Activated T-helper 1 cell treated with anti-CD3 and anti-CD28 coated beads, Interleukin-12 subunit alpha, Interleukin-12 subunit beta, Interleukin-2, Interleukin-4 antibody, amounts not matched to agents 30 ng/mL and 10 ng/mL and 1 ng/mL, durations not matched to agents 14 hours and 24 hours and 36 hours (primary cell): Measurements from ENCODE around the gene SPINK1. TPM values are rescaled to one million over a fixed set of nuclear protein-coding genes. Genes with fewer than 3 reads are reported as not detected.
"Not testable (repeated sequence)": the region's sequence is repeated elsewhere in the genome, so short reads cannot be mapped to it uniquely, and the experiment has no call there.

Source experiments
- DNase-seq: peaks from one replicate; pipeline ENCODE4 v3.0.0; 2021; ENCODE audit warnings: low spot score
- H3K27ac Mint-ChIP-seq: one replicate; pipeline ENCODE4 v1.8.0; 2021; ENCODE audit warnings: mild to moderate bottlenecking, mixed read lengths
- H3K27me3 Mint-ChIP-seq: one replicate; pipeline ENCODE4 v1.8.0; 2022; ENCODE audit warnings: mild to moderate bottlenecking, moderate library complexity, mixed read lengths; ENCODE audit not compliant: insufficient read depth
- H3K36me3 Mint-ChIP-seq: one replicate; pipeline ENCODE4 v1.8.0; 2021; ENCODE audit warnings: low read depth, mixed read lengths
- H3K4me1 Mint-ChIP-seq: one replicate; pipeline ENCODE4 v1.8.0; 2021; ENCODE audit warnings: low read depth, mixed read lengths
- H3K4me3 Mint-ChIP-seq: one replicate; pipeline ENCODE4 v1.8.0; 2021; ENCODE audit warnings: mild to moderate bottlenecking, moderate library complexity, mixed read lengths
- H3K9me3 Mint-ChIP-seq: one replicate; pipeline ENCODE4 v1.8.0; 2021; ENCODE audit warnings: mixed read lengths
- intact Hi-C: fragments of 100-400 bp; cut with micrococcal nuclease; formaldehyde crosslinking; loops from one replicate; pipeline ENCODE4 v1.15.1; 2024
- total RNA-seq: library from RNA; stranded (reverse); gene quantifications from 2 replicates; pipeline ENCODE4 v1.2.3, GENCODE V29; 2022

SPINK1 gene
- not detected in 2 replicates for total RNA-seq

GRCh38 chr5:147831465-147831864, at the start of gene SPINK1:
Gene SPINK1, minus strand, starts transcription at chr5:147831671. Its CDS starts 94 bp downstream, at chr5:147831577.
- Mint-ChIP-seq H3K27ac (no peak within 1 kb of the TSS), H3K9me3 (no peaks in the 10 kb centered on the region), H3K27me3 (peaks cover 11% of the 10 kb centered on the region), H3K4me3 (no peak within 1 kb of the TSS), H3K36me3 (no peaks in the 10 kb centered on the region), H3K4me1 (no peaks in the 10 kb centered on the region)
- intact Hi-C loops: no loop called here
- no peak for DNase-seq

GRCh38 chr5:147880487-147880886, 49.0 kb upstream of the SPINK1 start:
- Mint-ChIP-seq H3K4me3 (no peak overlapping the region), H3K9me3 (no peaks in the 10 kb centered on the region), H3K4me1 (no peaks in the 10 kb centered on the region), H3K36me3 (no peaks in the 10 kb centered on the region), H3K27me3 (peaks cover 2% of the 10 kb centered on the region), H3K27ac (no peak overlapping the region)
- intact Hi-C loops: loop anchor here (10.0 kb wide), 1 partner anchor 494 kb away; no protein-coding TSS in a partner anchor
- no peak for DNase-seq

GRCh38 chr5:147879784-147880183, 48.3 kb upstream of the SPINK1 start:
- DNase-seq: no peak
- Mint-ChIP-seq H3K4me3 (no peak overlapping the region), H3K36me3 (no peaks in the 10 kb centered on the region), H3K9me3 (no peaks in the 10 kb centered on the region), H3K4me1 (no peaks in the 10 kb centered on the region), H3K27ac (no peak overlapping the region), H3K27me3 (peaks cover 2% of the 10 kb centered on the region)
- intact Hi-C loops: loop anchor here (10.0 kb wide), 1 partner anchor 495 kb away; no protein-coding TSS in a partner anchor

- Mint-ChIP-seq H3K9me3 (no peaks in the 10 kb centered on the region), H3K36me3 (no peaks in the 10 kb centered on the region), H3K4me1 (no peaks in the 10 kb centered on the region), H3K4me3 (no peak within 1 kb of the TSS), H3K27ac (no peak within 1 kb of the TSS), H3K27me3 (peaks cover 2% of the 10 kb centered on the region)
- intact Hi-C loops: no loop called here
- DNase-seq: no peak
Observed at GRCh38 chr5:147878066-147878759, 46.7 kb upstream of the SPINK1 start, which contains the start of gene SCGB3A2. Gene SCGB3A2, plus strand, starts transcription at chr5:147878711. Its CDS starts 93 bp downstream, at chr5:147878804.

GRCh38 chr5:147876626-147877025, 45.2 kb upstream of the SPINK1 start:
- no peaks in the 10 kb centered on the region for H3K36me3 Mint-ChIP-seq
- no peak for DNase-seq
- H3K4me3 Mint-ChIP-seq: no peak overlapping the region
- no peaks in the 10 kb centered on the region for H3K9me3 Mint-ChIP-seq
- H3K27ac Mint-ChIP-seq: no peak overlapping the region
- H3K27me3 Mint-ChIP-seq: peaks cover 2% of the 10 kb centered on the region
- no peaks in the 10 kb centered on the region for H3K4me1 Mint-ChIP-seq
- intact Hi-C loops: no loop called here

- H3K9me3 Mint-ChIP-seq: no peaks in the 10 kb centered on the region
- H3K4me1 Mint-ChIP-seq: no peaks in the 10 kb centered on the region
- no peak overlapping the region for H3K4me3 Mint-ChIP-seq
- no peak overlapping the region for H3K27ac Mint-ChIP-seq
- H3K36me3 Mint-ChIP-seq: no peaks in the 10 kb centered on the region
- intact Hi-C loops: no loop called here
- H3K27me3 Mint-ChIP-seq: peaks cover 2% of the 10 kb centered on the region
- DNase-seq: no peak
Observed at GRCh38 chr5:147876141-147876540, 44.7 kb upstream of the SPINK1 start.

- Mint-ChIP-seq H3K9me3 (no peaks in the 10 kb centered on the region), H3K4me3 (no peak overlapping the region), H3K27me3 (peaks cover 2% of the 10 kb centered on the region), H3K4me1 (no peaks in the 10 kb centered on the region), H3K36me3 (no peaks in the 10 kb centered on the region), H3K27ac (no peak overlapping the region)
- DNase-seq: no peak
- intact Hi-C loops: no loop called here
Observed at GRCh38 chr5:147874910-147875367, 43.5 kb upstream of the SPINK1 start.

GRCh38 chr5:147874118-147874875, 42.8 kb upstream of the SPINK1 start:
- H3K27me3 Mint-ChIP-seq, intact Hi-C loops, H3K27ac Mint-ChIP-seq, DNase-seq, H3K9me3 Mint-ChIP-seq, H3K4me3 Mint-ChIP-seq, H3K4me1 Mint-ChIP-seq, H3K36me3 Mint-ChIP-seq: not testable (repeated sequence)

- H3K36me3 Mint-ChIP-seq, intact Hi-C loops, H3K27me3 Mint-ChIP-seq, H3K9me3 Mint-ChIP-seq, H3K4me3 Mint-ChIP-seq, H3K4me1 Mint-ChIP-seq, H3K27ac Mint-ChIP-seq, DNase-seq: not testable (repeated sequence)
Observed at GRCh38 chr5:147872744-147873435, 41.4 kb upstream of the SPINK1 start.

GRCh38 chr5:147871980-147872549, 40.6 kb upstream of the SPINK1 start:
- intact Hi-C loops, H3K27ac Mint-ChIP-seq, DNase-seq, H3K4me3 Mint-ChIP-seq, H3K27me3 Mint-ChIP-seq, H3K4me1 Mint-ChIP-seq, H3K9me3 Mint-ChIP-seq, H3K36me3 Mint-ChIP-seq: not testable (repeated sequence)

GRCh38 chr5:147869892-147870291, 38.4 kb upstream of the SPINK1 start:
- H3K27me3 Mint-ChIP-seq, H3K36me3 Mint-ChIP-seq, H3K27ac Mint-ChIP-seq, H3K4me3 Mint-ChIP-seq, H3K9me3 Mint-ChIP-seq, H3K4me1 Mint-ChIP-seq, intact Hi-C loops, DNase-seq: not testable (repeated sequence)

GRCh38 chr5:147869112-147869511, 37.6 kb upstream of the SPINK1 start:
- Mint-ChIP-seq H3K27me3 (no peaks in the 10 kb centered on the region), H3K36me3 (no peaks in the 10 kb centered on the region), H3K4me1 (no peaks in the 10 kb centered on the region), H3K9me3 (no peaks in the 10 kb centered on the region), H3K27ac (no peak overlapping the region), H3K4me3 (no peak overlapping the region)
- intact Hi-C loops: no loop called here
- no peak for DNase-seq
